HepG2 (cell line): Measurements from ENCODE around the gene E2F3. TPM values are rescaled to one million over a fixed set of nuclear protein-coding genes. Genes with fewer than 3 reads are reported as not detected.

Experiments
- ADNP ChIP-seq: sonication (generic); formaldehyde crosslinking; IDR thresholded peaks from 2 replicates; pipeline ENCODE4 v1.4.0; 2020; ENCODE audit warnings: missing genetic modification reagents
- ARHGAP35 ChIP-seq: sonication (generic); formaldehyde crosslinking; IDR thresholded peaks from 2 replicates; pipeline ENCODE4 v1.9.0; 2022; ENCODE audit warnings: mild to moderate bottlenecking, inconsistent platforms, moderate library complexity, missing genetic modification reagents, borderline replicate concordance
- MAZ ChIP-seq, 2 experiments: sonication (generic) in 1 of 2; formaldehyde crosslinking in 1 of 2; IDR thresholded peaks; 2 replicates each; pipeline versions ENCODE4 v1.5.0 to v1.6.1; 2012 to 2020; ENCODE audit warnings: low read depth in 2 of 2, mild to moderate bottlenecking in 2 of 2, borderline replicate concordance in 1 of 2, improper control_type of control experiment in 1 of 2, low read length in 1 of 2, missing genetic modification reagents in 1 of 2, moderate library complexity in 1 of 2
- MIER2 ChIP-seq: IDR thresholded peaks from 2 replicates; pipeline ENCODE4 v1.6.1; 2016; ENCODE audit warnings: missing biosample characterization, missing genetic modification reagents
- NFKB2 ChIP-seq: sonication (generic); formaldehyde crosslinking; IDR thresholded peaks from 2 replicates; pipeline ENCODE4 v1.4.0; 2020; ENCODE audit warnings: missing genetic modification reagents, borderline replicate concordance
- RBM39 ChIP-seq: fragments of 200-400 bp; formaldehyde crosslinking; IDR thresholded peaks from one replicate; pipeline ENCODE4 v1.6.1; 2018; ENCODE audit warnings: antibody characterized with exemption, mild to moderate bottlenecking, low read depth, low read length; ENCODE audit not compliant: poor library complexity, severe bottlenecking
- SNRNP70 ChIP-seq: fragments of 200-400 bp; formaldehyde crosslinking; IDR thresholded peaks from 2 replicates; pipeline ENCODE4 v1.6.1; 2017; ENCODE audit warnings: mild to moderate bottlenecking, low read depth, low read length, moderate library complexity
- ZBTB8A ChIP-seq: sonication (generic); formaldehyde crosslinking; IDR thresholded peaks from 2 replicates; pipeline ENCODE4 v1.4.0; 2020; ENCODE audit warnings: mild to moderate bottlenecking, low read depth, missing genetic modification reagents, borderline replicate concordance
- ZFP62 ChIP-seq: sonication (generic); formaldehyde crosslinking; IDR thresholded peaks from 2 replicates; pipeline ENCODE4 v1.4.0; 2020; ENCODE audit warnings: missing genetic modification reagents
- ZGPAT ChIP-seq: IDR thresholded peaks from 2 replicates; pipeline ENCODE4 v1.6.1; 2016; ENCODE audit warnings: mild to moderate bottlenecking
- ZKSCAN1 ChIP-seq: fragments of 150-350 bp; IDR thresholded peaks from 2 replicates; pipeline ENCODE4 v1.6.1; 2014; ENCODE audit warnings: low read length
- ZKSCAN8 ChIP-seq: IDR thresholded peaks from 2 replicates; pipeline ENCODE4 v1.6.1; 2016; ENCODE audit warnings: borderline replicate concordance, missing genetic modification reagents, missing compliant biosample characterization
- ZNF337 ChIP-seq: sonication (generic); formaldehyde crosslinking; IDR thresholded peaks from 2 replicates; pipeline ENCODE4 v1.5.1; 2020; ENCODE audit warnings: missing genetic modification reagents, low read depth, mild to moderate bottlenecking, borderline replicate concordance
- ZNF430 ChIP-seq: sonication (generic); formaldehyde crosslinking; IDR thresholded peaks from 2 replicates; pipeline ENCODE4 v1.9.0; 2021; ENCODE audit warnings: mild to moderate bottlenecking, missing genetic modification reagents
- ZNF614 ChIP-seq: IDR thresholded peaks from 2 replicates; pipeline ENCODE4 v1.6.1; 2018; ENCODE audit warnings: missing biosample characterization, missing genetic modification reagents, inconsistent platforms, borderline replicate concordance
- ZNF891 ChIP-seq: sonication (generic); formaldehyde crosslinking; IDR thresholded peaks from 2 replicates; pipeline ENCODE4 v1.5.0; 2020; ENCODE audit warnings: mild to moderate bottlenecking, missing genetic modification reagents
- polyA plus RNA-seq, 8 experiments: library from polyadenylated mRNA; depleted of rRNA in 3 of 8; stranded (reverse) in 7 of 8; unstranded in 1 of 8; fragments of >200 nt; fragmentation: Illumina TruSeq in 4 of 8; extraction: Trizol in 4 of 8; gene quantifications; 2 replicates each; pipeline versions ENCODE4 v1.2.1 to v1.2.3, GENCODE V29; 2011 to 2016; ENCODE audit warnings: low read depth in 4 of 8, missing spikeins in 1 of 8, mixed read lengths in 1 of 8; ENCODE audit not compliant: insufficient read depth in 1 of 8
- total RNA-seq, 5 experiments: library from RNA; depleted of rRNA; stranded (reverse); fragments of >200 nt; fragmentation: Illumina TruSeq; extraction: Trizol; gene quantifications; 2 replicates each; pipeline ENCODE4 v1.2.3, GENCODE V29; 2016; ENCODE audit warnings: low read depth in 1 of 5
- TF ChIP-seq, protein P1 (sequence below): sonication (generic); formaldehyde crosslinking; IDR thresholded peaks from 2 replicates; pipeline ENCODE4 v1.4.0; 2020; ENCODE audit warnings: missing genetic modification reagents
- TF ChIP-seq, protein P2 (sequence below): sonication (generic); formaldehyde crosslinking; IDR thresholded peaks from 2 replicates; pipeline ENCODE4 v1.4.0; 2020; ENCODE audit warnings: mild to moderate bottlenecking, missing genetic modification reagents

Gene E2F3
- total and polyA plus RNA-seq, 2 of the 13 experiments (the other 11 are each of a cell fraction or from before 2014, with no cell fraction given): 8.5 to 12.7 TPM

GRCh38 chr6:20401205-20402091, at the start of gene E2F3 (continued):
- TF ChIP-seq, protein P1, sequence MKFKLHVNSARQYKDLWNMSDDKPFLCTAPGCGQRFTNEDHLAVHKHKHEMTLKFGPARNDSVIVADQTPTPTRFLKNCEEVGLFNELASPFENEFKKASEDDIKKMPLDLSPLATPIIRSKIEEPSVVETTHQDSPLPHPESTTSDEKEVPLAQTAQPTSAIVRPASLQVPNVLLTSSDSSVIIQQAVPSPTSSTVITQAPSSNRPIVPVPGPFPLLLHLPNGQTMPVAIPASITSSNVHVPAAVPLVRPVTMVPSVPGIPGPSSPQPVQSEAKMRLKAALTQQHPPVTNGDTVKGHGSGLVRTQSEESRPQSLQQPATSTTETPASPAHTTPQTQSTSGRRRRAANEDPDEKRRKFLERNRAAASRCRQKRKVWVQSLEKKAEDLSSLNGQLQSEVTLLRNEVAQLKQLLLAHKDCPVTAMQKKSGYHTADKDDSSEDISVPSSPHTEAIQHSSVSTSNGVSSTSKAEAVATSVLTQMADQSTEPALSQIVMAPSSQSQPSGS: peak; percentile 46
- peak; percentile 28; the same call in 1 of the 2 replicates for TF ChIP-seq ZGPAT (CRISPR knock-in tag)
- TF ChIP-seq ZFP62 (CRISPR knock-in tag): no peak
- no peak for TF ChIP-seq ZKSCAN1
- no peak for TF ChIP-seq ZBTB8A (CRISPR knock-in tag)
- TF ChIP-seq ZNF337: no peak
- TF ChIP-seq NFKB2: peak; percentile 90
- TF ChIP-seq SNRNP70: no peak
- no peak; the same call in 1 of the 2 replicates for TF ChIP-seq ARHGAP35 (CRISPR knock-in tag)
- TF ChIP-seq ZKSCAN8: no peak
- no peak for TF ChIP-seq ADNP (CRISPR knock-in tag)
- no peak for TF ChIP-seq ZNF430 (CRISPR knock-in tag)
- TF ChIP-seq, protein P2, sequence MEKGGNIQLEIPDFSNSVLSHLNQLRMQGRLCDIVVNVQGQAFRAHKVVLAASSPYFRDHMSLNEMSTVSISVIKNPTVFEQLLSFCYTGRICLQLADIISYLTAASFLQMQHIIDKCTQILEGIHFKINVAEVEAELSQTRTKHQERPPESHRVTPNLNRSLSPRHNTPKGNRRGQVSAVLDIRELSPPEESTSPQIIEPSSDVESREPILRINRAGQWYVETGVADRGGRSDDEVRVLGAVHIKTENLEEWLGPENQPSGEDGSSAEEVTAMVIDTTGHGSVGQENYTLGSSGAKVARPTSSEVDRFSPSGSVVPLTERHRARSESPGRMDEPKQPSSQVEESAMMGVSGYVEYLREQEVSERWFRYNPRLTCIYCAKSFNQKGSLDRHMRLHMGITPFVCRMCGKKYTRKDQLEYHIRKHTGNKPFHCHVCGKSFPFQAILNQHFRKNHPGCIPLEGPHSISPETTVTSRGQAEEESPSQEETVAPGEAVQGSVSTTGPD (CRISPR knock-in tag): peak; percentile 76
- no peak; the same call in 1 of the 2 replicates for TF ChIP-seq MIER2 (CRISPR knock-in tag)
- TF ChIP-seq RBM39: peak; percentile 98
- TF ChIP-seq ZNF614 (CRISPR knock-in tag): peak; percentile 42; the same call in 1 of the 2 replicates
- TF ChIP-seq ZNF891 (CRISPR knock-in tag): no peak
- TF ChIP-seq MAZ (IDR thresholded peaks at IDR 0.05; ENCODE audit: borderline replicate concordance, low read depth, low read length): no peak; the same call in 1 of the 2 replicates
- peak; percentile 79 for TF ChIP-seq MAZ (CRISPR knock-in tag; IDR thresholded peaks at IDR 0.05; ENCODE audit: low read depth)
